HG03457 (cell line): ENCODE measurements around the gene NOXO1.
"Not testable (repeated sequence)": the region's sequence is repeated elsewhere in the genome, so short reads cannot be mapped to it uniquely, and the experiment has no call there.

ENCODE experiments used
- ATAC-seq: cut with Tn5 transposase; IDR thresholded peaks from one replicate; pipeline ENCODE4 v1.9.1; 2021; ENCODE audit warnings: moderate number of reproducible peaks; ENCODE audit not compliant: unreplicated experiment

NOXO1 gene

DNA sequence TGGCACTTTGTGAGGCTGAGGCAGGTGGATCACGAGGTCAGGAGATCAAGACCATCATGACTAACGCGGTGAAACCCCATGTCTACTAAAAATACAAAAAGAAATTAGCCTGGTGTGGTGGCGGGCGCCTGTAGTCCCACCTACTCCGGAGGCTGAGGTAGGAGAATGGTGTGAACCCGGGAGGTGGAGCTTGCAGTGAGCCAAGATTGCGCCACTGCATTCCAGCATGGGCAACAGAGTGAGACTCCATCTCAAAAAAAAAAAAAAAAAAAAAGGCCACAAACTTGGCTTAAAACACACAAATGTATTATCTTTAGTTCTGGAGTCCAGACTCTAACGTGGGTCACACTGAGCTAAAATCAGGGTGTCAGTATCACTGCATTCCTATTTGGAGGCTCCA is 30.5 kb upstream of the NOXO1 start:
- not testable (repeated sequence) for ATAC-seq

DNA sequence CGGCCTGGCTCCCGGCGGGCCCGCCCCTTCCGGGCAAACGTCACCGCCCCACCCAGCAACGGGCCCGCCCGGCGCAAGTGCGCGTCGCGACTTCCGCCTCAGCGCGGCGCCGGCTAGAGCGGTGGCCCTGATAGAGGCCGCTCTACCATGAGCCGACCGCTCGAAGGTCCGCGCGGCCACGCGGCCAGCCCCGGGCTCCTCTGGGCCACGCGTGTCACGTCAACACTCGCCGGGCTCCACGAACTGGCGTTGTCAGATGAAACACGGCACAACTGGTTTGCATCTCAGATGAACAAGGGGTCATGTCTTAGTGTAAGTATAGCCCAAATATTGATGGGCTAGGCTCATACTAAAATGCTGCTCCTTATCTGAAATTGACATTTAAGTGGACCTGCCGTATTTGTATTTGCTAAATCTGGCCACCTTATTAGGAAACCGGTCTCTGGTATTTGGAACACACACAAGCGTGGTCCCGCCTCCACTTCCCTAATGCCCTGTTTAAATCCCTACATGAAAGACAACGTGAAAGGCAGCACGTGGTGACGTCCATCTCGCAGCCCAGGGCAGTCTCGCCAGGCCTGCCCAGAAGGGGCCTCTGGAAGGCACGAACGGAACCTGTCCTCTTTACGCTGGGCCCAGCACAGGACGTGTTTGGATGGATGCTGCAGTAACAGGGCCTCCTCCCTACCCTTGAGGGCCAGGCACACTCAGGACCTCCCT is 28.7 kb upstream of the NOXO1 start, which contains the start of gene ZNF598:
Gene ZNF598, minus strand, starts transcription at position 31 of the 720 bp plus-strand sequence.
- peak; percentile 60 for ATAC-seq

DNA sequence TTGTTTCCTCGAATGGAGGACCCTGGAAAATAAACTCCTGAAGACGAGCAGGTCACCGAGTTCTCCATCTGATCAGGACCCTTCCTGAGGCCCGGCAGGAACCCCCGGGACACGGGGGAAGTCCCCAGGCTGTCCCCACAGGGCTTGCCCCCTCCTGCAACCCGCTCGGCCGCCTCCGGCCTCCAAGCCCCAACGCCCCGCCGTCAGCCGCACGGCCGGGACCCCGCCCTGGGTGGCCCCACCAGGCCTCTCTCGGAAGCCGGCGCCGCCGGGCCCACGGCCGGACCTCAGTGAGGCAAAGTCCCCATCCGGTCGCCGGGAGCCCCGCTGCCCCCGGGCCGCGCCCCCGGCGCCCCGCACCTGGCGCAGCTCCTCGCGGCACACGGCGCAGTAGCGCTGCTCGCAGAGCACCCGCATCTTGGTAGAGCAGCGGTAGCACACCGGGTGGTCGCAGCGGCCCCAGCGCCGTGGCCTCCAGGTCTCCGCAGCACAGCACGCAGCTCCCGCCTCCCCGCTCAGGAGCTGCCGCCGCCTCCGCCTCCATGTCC is 28.0 kb upstream of the NOXO1 start:
- ATAC-seq, result peak; percentile 31

DNA sequence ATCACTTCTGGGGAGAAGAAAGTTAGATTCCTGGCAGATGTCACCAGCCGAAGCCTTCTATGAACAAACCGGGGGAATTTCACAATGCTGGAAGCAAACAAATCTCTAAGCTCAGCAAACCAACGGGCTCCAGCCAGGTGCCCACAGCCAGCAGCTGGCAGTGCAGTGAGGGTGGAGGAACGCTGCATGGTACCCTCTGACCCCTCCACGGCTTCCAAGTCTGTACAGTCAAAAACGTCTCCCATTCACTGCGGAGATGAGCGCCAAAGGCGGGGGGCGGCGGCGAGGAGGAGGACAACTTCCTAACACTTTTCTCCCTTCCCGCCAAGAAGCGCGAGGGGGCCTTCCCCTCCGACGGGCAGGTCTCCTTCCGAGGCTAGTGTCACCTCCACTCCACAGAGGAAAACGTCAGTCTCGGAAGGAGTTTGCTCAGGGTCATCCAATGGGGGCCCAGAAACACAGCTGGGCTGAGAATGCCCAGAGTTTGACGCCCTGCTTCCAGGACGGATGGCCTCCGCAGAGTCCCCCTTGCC is 27.4 kb upstream of the NOXO1 start:
- no peak for ATAC-seq

DNA sequence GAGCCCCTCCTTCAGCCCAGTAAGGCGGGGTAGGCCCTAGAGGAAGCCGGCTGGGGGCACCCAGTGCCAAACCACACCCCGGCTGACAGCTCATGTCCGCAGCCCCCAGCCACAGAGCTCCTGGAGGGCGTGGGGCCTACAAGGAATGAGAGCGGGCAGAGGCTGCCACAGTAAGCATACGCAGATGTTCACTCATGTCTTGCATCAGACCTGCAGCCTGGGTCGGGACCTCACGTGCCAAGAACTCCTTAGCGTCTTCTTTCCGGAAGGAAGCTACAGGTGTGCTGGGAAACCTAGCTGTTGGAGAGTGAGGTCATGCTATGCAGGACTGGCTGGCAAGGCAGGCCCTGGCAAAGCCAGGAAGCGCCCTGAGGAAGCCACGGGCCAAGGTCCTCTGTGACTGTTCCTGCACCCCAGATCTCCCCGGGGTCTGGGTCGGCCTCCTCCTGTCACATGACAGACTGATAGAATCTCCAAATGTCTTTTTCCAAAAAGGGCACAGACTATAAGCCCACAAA is 26.8 kb upstream of the NOXO1 start:
- no peak for ATAC-seq

DNA sequence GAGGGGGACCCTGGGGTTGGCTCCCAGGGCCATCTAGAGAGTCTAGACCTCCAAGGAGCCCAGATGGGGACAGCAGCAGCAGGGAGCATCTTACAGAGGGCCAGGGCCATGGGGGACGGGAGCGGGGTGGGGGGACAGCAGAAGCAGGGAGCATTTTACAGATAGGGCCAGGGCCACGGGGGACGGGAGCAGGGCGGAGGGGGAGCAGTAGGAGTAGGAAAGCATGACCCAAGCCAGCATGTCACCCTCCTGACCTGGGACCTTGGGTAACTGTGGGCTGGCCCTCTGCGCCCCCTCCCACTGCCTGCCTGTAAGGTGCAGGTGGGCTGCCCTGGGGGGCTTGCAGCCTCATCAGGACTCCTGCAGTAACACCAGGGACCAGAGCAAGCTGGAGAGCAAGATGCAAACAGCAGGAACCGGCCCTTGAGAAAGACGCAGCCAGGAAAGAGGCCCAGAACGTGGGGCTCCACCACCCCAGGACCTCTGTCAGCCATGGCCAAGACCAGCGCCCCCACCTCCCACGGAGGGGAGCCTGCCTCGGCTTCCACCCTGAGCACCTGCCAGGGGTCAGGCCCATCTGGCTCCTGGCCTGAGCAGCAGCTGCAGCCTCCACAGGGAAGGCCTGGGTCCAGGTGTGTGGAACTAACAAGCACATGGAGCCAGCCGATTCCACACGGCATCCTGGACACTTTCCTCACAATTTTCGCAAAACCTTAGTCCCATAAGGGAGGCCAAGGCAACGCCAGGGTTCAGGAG is 26.0 kb upstream of the NOXO1 start:
- ATAC-seq, result no peak

DNA sequence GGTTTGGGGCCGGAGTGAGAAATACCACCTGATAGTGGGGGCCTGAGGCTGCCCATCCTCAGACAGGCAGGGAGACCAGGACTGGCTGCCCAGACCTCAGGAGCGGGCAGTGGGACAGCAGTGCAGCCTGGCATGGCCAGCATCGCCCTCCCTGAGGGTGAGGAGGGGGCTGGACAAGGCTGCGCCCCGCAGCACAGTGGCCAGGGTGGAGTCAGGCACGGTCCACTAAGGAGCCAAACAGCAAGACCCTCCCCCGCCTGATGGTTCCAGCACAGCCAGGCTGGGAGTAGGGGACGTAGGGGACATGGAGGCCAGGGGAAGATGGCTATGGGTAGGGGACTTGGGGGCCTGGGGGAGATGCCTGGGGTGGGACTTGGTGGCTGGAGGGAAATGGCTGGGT is 25.0 kb upstream of the NOXO1 start:
- no peak for ATAC-seq

DNA sequence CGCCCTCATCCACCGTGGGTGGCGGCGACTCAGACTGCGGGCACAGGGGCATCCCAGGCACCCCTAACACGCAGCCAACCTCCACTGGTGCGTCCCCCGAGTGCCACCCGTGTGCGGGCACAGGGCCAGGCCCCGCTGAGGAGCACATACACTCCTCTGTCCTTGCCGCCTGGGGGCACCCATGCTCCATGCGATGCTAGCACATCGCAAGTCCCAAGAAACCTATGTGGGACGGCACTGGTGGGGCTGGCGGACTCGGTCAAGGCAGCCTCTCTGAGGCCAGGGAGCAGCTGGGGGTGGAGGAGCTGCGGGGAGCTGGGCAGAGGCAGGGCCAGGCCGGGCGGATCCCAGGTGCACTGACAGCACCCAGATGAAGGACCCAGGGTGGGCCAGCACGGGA is 24.4 kb upstream of the NOXO1 start:
- ATAC-seq, result no peak

DNA sequence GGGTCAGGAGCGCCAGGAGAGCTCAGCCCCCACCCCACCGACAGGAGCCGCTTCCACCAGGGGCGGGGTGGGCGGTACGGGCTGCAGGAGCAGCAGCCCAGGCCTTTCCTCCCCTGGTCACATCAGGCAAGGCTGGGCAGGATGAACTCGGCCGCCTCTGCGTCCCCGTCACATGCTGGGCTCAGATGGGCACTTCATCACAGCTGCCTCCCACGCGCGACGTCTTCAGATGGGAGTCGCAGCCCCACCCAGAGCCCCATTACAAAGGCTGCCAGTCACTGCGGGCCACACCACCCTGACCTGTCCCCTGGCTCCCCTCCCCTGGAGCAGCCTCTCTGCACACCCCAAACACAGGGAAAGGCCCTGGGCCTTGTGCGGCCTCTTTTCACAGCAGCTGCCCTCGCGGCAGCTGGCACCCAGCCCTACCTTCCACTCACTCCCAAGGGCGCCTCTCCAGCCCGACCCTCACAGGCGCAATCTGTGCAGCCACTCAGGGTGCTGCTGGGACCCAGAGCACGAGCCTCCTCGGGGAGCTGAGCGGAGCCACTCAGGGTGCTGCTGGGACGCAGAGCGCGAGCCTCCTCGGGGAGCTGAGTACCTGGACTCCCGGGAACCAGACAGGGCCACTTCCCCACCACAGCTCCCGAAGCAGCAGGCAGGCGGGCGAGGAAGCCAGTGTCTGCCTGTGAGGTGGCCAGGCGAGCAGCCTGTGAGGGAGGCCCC is 23.7 kb upstream of the NOXO1 start:
- ATAC-seq, result no peak

DNA sequence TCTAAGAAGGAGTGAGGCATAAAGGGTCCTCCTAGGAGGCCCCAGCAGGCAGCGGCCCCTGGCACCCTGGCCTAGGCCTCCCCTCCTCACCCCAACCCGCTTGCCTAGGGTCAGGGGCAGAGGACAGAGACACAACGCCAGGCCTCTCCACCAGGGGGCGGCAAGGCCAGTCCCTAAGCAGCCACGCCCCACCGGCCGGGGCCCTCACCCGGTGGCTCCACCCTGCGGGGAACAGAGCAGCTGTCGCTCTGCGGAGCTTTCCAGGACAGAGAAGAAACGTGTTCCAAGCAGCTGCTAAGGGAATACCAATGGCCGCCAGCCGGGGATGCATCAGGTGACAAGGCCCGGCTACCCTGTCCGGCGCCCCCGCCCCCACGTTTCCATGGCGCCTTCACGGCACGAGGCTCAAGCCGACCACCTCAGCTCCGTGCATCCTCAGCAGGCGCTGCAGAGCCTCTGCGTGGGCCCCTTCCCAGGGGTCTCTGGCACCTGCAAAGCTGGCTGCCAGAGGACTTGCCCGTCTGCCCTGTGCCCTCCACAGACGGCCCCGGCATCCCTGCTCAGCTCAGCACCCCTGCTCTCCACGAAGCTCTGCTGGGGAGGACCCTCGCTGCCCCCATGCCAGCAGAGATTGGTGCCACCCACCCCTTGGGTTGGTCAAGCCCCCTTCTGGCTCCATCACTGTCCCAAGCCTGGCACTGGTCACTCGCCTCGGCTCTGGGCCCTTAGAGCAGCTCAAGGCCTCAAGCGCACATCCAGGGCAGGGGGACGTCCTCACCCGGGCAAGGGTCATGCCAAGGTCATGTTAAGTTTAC is 22.8 kb upstream of the NOXO1 start:
- ATAC-seq, result no peak

DNA sequence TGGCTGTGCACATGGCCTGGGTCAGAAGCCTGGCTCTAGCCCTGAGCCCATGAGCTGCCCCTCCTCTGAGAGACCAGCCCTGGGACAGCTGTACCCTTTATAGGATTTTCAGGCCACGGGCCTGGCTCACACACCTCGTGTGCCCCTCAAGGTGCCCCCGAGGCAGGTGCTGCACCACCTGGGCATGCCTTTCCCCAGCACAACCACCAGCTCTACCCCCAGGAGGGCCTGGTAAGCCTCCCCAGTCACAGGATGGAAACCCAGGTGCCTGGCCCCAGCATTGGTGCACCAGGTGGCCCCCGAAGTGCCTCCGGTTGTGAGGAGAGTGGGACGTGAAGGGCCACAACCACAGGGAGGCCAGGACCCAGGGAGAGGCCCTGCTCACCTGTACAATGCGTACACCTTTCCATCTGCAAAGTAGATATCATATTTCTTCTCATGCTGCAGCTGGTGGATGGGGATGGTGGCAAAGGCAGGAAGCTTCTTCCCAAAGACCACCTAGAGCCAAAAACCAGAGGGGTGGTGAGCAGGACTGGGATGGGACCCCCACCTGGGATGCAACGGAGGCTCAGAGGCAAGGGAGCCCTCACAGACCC is 22.1 kb upstream of the NOXO1 start:
- no peak for ATAC-seq

DNA sequence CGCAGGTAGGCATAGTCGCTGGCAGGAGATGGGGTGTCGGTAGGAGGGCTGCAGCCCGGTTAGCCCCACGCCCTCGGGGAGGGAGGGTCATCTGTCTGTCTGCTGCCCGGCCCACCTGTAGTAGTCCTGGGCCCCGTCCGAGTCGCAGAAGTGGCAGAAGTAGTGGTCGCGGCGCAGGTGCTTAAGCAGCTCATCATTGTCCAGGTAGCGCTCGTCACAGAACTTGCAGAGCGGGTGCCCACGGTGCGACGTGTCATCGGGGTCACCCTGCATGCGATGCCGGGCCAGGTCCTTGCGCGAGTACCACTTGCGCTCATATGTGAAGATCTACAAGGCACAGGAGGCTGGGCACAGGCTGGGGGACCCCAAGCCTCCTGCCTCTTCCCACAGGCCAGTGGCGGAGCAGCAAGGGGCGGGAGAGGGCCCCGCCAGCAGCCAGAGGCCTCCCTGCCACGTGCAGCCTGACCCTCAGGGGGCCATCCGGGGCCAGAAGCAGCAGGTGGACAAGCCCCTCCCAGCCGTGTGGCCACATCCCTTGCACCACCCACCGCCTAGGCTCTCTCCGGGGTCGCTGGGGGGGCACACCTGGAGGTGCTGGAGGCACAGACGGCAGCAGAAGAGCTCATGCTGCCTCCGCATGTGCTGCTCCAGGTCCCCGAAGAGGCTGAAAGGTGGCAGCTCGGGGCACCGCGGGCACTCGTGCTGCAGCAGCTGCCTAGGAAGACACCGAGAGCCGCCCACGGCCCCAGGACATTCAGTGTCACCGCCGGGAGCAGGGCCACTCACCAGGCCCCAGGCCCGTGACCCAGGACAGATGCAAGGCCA is 21.3 kb upstream of the NOXO1 start:
- no peak for ATAC-seq

DNA sequence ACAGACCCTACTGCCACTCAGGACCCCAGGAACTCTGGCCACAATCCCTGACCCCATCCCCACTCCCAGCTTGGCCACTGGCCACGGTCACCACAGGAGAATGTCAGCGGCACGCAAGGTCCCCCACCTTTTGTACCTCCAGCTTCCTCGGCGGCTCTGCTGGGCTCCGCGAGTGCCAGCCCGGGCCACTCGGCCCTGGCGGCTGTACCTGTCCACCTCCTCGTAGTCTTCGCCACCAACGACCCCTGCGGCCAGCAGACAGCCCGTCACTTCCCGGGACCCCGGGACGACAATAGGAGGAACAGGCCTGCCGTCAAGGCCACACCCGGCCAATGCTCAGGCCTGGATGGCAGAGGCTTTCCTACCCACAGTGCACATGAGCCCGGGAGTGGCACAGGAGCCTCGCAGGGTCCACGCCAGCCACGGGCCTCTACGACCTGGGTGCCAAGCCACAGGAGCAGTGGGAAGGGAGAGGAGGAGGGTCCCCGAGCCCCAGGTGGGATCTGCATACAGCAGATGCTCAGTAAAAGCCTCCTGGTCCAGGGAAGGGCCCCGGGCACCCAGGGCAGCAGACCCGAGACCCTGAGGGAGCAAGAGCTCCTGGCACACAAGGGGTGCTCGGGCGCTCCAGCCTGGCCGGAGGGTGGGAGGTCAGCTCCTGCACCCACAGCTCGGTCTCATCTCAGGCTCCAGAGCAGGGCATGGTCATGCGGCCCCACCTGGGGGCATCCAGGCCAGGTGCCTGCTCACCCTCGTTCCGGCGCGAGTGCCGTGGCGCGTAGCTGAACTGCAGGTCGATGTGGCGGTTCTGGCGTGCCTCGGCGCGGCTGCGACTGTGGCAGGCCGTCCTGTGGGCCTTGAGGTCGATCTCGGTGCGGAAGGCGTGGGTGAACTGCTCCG is 20.4 kb upstream of the NOXO1 start:
- ATAC-seq, result no peak

DNA sequence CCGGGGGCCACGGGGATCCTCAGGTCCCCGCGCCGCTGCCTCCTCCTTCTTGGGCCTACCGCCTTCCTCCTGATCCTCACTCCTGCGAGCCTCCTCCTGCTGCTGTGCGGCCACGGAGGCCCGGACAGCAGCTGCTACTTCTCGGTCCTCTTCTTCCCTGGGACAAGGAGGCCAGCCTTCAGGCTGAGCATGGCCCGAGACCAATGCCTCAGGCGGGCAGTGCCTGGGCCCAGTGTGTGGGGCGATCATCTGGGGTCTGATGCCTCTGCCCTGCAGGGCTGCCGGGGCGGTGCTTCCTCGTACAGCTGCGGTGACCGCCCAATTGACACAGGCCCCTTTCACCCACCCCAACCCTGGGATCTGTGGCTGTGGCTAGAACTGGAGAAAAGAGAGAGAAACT is 19.8 kb upstream of the NOXO1 start:
- ATAC-seq, result no peak

DNA sequence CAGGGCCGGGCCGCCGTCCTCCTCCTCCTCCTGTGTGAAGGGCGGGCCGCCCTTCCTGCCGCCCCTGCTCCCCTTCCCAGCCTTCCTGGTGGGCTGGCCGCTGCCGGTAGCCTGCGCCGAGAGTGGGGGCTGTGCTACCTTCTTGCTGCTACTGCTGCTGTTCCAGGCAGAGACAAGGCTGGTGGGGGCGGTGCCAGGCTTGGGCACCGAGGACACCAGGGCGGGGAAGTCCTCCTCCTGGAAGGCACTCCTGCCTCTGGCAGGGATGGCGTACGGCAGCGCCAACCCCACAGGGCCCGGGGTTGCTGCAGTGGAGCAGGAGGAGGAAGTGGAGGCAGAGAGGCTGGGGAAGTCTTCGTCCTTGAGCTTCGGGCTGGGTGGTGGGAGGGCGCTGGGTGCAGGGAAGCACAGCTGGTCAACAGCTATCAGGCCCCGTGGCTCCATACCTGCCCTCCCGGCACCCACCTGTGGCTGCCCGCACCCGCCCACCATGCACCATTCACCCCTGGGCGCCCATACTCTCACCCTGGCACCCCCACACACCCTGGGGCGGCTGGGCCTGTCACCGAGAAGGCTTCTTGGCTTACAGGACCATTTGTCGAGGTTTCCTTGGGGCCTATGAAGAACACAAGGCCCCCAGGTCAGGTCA is 18.7 kb upstream of the NOXO1 start:
- no peak for ATAC-seq

DNA sequence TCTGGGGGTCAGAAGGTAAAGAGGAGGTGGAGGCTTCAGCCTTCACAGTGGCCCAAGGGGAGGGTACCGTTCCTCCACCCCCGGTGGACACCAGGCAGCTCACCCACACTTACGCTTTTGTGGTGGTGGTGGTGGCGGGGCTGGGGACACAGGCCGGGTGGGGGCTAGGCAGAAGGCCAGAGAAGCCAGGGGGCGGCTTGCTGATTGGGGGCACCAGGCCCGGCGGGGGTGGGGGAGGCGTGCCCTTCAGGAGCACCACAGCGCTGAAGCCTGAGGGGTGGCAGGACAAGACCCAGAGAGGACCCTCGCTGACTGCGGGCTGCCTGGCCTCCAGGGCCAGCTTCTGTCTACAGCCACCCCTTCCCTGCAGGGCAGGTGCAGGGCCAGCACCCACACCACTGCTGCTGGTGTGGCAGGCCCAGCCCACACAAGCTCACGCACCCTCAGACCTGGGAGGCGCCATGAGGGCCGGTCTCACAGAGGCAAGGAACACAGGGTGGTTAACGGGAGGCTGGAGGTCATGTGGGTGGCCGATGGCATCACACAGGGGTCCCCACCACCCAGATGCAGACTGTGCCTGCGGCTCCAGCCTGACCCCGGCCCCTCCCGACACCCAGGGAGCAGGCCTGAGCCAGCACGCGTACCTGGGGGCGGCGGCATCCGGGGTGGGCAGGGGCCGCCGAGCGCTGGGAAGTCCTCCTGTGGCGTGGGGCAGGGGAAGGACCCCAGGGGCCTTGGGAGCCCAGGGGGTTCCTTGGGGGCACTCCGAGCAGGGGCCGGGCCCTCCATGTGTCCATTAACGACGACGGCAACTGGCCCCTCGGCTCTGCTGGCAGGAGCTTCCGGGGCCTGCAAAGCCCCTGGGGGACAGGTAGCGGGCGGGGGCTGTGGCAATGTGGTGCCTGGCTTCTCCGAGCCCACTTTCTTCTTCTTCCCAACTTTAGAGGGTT is 17.9 kb upstream of the NOXO1 start:
- no peak for ATAC-seq
